NCI-H774 (cell line): ENCODE data around the gene USP32.
"Not testable (repeated sequence)": the region's sequence is repeated elsewhere in the genome, so short reads cannot be mapped to it uniquely, and the experiment has no call there.

Experiments
- DNase-seq: peaks from one replicate; lab custom pipeline; 2025; lab: John Stamatoyannopoulos, UW

Gene USP32

DNA sequence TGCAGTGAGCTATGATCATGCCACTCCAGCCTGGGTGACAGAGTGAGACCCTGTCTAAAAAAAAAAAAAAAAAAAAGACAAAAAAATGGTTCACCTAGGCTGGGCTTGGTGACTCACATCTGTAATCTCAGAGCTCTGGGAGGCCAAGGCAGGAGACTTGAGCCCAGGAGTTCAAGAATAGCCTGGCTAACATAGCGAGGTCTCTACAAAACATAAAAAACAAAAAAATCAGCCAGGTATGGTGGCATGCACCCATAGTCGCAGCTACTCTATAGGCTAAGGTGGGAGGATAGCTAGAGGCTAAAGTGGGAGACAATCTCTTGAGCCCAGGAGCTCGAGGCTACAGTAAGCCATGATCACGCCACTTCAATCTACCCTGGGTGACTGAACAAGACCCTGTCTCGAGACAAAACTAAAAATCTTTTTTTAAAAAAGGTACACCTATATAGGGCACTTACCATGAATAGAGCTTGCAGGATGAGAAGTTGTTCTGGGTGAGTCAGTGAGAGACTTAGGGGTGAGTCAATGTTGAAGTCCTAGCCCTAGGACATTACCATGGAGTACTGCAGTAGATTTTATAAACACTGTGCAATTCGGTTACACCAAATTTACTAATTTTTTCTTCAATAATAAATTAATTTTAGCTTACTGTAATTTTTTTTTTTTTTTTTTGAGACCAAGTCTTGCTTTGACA lies 19.0 kb downstream of the USP32 start:
- no peak for DNase-seq

DNA sequence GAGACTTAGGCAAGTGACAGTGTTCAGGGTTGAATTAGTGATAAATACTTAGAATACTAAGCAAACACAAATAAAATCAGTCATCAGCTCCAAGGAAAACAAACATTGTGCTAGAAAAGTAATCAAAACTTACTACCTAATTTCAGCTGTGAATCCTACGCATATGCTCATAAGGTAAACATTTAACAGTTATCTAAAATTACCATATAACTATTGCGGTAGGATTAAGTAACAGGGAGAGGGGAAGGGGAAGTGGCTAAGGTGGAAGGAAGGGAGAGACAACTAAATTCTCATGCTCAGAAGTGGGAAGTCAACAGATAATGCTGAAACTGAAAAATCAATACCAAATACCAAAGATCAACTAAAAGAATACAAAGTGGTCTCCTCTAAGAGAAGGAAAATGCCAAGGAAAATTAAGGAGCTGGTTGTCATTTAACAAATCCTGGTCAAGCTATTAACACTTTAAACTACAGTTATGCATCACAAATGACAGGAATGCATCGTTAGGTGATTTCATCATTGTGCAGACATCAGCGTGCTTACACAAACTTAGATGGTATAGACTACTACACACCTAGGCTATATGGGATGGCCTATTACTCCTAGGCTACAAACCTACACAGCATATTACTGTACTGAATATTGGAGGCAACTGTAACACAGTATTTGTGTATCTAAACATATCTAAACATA lies 20.0 kb downstream of the USP32 start:
- no peak for DNase-seq

DNA sequence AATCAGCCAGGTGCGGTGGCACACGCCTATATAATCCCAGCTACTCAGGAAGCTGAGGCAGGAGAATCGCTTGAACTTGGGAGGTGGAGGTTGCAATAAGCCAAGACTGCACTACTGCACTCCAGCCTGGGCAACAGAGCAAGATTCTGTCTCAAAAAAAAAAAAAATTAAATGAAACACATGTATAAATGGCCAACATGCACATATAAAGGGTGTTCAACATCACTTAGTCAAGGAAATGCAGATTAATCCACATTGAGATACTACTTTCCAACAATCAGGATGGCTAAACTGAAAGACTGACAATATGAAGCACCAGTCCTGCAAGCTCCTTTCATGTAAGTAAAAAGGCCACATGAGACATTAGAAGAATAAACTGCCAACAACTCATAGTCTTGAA lies 20.5 kb downstream of the USP32 start:
- no peak for DNase-seq

DNA sequence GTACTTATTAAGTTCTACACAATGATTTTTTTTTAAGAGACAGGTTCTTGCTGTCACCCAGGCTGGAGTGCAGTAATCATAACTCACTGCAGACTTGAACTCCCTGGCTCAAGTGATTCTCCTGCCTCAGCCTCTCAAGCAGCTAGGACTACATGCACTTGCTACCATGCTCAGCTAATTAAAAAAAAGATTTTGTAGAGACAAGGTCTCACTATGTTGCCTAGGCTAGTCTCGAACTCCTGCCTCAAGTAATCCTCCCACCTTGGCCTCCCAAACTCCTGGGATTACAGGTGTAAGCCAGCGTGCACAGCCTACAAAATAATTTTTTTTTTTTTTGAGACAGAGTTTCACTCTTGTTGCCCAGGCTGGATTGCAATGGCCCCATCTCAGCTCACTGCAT lies 22.2 kb downstream of the USP32 start:
- DNase-seq, result no peak

DNA sequence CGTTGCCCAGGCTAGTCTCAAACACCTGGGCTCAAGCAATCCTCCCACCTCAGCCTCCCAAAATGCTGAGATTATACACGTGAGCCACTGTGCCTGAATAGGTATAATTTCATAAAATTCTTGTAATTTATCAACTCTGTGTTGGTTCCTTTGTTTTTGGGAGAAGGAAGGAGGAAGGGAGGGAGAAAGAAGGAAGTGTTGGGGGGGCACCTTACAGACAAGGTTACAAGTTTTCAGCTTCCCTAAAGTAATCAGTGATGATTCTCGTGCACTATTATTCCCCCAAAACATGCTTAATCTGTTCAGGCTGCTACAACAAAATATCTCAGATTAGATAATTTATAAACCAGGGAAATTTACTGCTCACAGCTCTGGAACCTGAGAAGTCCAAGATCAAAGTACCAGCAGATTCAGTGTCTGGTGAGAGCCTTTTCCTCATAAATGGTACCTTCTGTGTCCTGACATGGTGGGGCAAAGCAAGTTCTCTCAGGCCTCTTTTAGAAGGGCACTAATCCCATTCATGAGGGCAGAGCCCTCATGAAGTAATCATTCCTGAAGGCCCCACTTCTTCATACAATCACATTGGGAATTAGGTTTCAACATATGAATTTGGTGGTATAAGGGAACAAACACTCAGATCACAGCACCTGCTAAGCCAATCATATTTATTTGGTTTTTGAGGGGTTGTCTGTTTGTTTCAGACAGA lies 28.1 kb downstream of the USP32 start:
- no peak for DNase-seq

DNA sequence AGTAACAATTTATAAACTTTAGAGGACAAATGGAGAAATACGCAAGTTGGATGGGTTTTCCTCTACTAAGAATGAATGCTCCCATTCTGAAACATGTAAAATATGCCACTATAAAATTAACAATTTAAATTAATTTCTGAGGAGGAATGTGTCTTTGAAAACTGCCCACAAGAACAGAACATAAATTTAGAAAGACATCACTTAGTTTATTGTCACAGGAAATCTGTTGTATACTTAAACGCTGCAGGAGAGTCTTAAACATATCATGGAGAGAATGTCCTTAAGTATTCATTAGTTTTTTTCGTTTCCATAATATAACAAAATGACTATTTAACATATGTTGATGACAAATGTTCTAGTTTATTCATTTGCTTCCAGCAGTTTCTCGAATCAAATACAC lies 29.6 kb downstream of the USP32 start:
- no peak for DNase-seq

DNA sequence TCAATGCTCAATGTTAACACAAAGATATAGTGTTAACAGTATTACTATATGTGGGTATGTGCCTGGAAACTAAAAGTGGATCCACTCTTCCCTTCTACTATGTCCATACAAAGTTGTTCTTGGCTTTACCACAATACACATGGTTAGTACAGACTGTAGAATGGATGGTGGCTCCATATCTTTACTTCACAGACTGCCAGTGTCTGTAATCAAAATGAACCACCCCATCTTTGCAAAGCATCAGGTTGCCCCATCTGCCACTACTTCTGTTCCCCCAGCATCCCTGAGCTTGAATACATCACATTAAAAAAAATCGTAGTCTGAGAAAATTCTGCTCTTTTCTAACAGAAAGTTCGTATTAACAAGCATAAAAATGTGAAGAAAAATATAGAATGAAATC lies 30.0 kb downstream of the USP32 start:
- DNase-seq, result no peak

DNA sequence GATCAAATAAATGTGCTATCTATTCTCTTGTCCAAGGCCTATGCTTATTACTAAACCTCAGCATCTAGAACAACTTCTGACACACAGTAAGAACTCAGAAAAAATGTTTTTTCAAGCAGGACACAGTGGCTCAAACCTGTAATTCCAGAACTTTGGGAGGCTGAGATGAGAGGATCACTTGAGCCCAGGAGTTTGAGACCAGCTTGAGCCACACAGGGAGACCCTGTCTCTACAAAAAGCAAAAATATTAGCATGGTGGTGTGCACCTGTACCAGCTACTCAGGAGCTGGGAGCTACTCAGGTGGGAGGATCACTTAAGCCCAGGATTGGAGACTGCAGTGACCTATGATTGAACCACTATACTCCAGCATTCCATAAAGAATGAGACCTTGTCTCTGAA lies 32.5 kb downstream of the USP32 start:
- DNase-seq, result no peak

DNA sequence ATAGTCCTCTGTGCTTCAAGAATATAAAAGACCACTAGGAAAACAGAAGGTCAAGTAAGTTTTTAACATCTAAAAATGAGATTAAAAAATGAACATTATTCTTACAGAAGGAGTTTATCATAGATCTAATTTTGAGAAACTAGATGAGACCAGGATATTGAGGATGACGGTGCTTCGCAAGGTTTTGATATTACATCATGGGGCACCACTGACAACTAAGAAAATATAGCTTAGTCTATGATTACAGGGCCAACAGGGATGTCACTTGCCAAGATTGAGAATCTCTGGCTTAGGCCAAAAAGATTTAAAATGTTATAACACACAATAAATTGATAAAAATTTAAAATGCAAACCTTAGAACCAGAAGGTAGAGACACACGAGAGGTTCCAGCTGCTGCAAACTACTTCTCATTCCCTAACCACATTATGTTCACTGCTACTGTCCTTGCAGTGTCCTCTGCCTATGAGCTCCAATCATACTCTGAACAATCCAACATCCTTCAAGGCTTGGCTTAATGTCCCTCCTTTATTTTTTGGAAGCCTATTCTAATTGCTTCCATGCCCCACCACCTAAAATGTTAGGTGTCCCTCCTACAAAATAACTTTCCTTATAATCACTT lies 33.2 kb downstream of the USP32 start:
- DNase-seq, result no peak

DNA sequence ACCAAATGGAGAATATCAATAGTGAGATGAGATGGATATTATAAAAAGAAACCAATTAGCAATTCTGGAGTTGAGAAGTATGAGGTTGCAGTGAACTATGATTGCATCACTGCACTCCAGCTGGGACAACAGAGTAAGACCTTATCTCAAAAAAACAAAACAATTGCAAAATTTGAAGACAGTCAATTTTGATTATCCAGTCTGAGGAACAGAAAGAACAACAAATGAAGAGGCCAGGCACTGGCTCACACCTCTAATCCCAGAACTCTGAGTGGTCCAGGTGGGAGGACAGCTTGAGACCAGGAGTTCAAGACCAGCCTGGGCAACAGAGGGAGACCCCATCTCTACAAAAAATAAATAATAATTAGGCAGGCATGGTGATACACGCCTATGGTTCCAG lies 35.0 kb downstream of the USP32 start:
- DNase-seq, result no peak

DNA sequence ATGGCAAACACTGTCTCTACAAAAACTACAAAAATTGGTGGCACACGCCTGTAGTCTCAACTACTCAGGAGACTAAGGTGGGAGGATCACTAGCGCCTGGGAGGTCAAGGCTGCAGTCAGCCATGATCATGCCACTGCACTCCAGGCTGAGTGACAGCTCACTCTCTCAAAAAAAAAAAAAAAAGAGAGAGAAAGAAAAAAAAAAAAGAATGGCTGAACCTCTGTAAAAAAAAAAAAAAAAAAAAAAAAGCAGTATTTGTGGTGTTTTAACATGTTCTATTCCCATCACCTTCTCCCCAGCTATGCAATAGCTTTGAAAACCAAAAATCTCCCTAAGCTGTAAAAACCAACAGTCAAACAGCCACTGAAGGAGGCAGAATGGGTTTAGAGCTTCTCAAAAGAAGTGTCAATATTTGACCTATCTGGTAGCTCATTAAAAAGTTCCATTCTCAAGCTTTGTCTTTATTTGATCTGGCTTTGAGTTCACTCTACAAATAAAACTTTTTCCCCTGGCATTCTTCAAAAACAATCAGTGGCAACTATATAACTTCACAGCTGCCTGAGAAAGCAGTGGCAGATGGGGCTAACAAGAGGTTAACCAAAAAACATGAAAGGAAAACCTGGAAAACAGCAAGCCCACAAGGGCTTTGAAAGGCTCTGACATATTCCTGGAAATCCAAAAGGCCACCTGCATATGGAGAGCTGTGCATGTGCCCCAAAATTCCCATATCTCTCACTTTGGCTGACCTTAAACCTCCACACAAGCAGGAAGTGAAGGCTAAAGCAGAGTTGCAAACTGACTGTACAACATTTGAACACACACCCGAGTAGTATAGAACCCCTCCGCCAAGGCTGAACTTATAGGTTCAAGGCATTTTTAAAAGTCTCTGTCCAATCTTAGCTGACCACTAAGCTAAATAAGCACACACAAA lies 36.0 kb downstream of the USP32 start:
- peak; percentile 59 for DNase-seq

DNA sequence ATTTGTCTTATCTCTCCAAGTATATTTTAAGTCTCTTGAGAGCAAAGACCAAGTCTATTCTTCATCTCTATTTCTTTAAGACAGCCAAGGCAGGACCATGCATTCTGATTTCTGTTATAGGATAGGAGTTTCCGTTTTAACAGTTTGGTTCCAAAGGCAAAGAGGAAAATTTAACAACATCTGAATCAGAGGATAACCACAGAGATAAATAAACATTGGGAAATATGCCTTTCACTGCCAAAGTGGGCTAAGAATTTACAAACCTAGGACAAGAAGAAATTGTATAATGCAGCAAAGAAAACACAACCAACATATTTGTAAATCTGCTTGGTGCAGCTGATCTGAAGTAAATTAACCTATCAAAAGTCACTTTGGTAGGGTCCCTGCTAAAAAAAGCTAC lies 37.7 kb downstream of the USP32 start:
- DNase-seq, result no peak

DNA sequence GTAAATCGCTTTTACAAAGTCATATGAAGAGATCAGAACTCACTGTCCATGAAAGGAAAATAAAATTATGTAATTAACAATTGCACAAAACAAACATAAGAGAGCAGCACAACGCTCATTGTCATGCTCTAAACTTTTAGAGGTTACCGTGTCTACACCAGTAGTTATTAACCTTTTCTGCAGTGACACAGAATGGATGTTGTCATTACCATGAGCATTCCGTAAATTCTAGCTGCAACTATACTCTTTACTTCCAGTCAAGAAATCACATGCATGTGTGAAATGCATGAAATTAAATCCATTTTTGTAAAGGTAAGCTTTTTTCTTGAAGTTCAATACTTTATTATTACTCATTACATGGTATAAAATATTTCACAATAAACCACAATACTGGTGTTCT lies 38.2 kb downstream of the USP32 start:
- no peak for DNase-seq

DNA sequence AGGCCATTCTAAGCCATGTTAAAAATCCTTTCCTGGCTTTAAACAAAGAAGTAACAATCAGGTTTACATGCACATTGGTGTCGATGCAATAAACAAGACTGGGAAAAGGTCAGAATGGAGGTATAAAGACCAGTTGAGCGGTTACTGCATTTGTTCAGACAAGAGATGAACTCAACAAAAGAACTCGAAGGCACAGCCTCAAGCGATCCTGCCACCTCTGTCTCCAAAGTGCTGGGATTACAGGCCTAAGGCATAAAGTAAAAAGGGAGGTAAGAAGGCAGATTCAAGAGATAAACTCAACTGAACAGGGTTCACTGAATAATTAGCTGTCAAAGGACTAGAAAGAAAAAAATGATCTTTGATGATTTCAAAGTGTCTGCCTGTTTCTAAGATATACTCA lies 39.4 kb downstream of the USP32 start:
- DNase-seq, result no peak

DNA sequence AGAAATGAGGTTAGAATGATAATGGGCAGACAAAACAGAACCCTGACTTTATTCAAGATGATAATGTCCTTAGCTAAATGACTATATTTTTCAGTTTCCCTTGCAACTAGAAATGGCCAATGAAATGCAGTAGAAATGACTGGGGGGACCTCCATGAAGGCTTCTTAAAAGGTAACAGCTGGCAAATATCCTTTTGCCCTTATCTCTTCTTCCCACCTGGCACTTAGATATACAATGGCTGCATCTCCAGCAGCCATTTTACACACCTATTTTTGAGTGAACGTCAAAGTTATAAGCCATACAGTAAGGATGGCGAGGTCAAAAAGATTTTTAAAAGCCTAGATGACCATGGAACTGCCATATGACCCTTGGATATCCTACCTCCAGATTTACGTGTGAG lies 39.9 kb downstream of the USP32 start:
- DNase-seq, result no peak

DNA sequence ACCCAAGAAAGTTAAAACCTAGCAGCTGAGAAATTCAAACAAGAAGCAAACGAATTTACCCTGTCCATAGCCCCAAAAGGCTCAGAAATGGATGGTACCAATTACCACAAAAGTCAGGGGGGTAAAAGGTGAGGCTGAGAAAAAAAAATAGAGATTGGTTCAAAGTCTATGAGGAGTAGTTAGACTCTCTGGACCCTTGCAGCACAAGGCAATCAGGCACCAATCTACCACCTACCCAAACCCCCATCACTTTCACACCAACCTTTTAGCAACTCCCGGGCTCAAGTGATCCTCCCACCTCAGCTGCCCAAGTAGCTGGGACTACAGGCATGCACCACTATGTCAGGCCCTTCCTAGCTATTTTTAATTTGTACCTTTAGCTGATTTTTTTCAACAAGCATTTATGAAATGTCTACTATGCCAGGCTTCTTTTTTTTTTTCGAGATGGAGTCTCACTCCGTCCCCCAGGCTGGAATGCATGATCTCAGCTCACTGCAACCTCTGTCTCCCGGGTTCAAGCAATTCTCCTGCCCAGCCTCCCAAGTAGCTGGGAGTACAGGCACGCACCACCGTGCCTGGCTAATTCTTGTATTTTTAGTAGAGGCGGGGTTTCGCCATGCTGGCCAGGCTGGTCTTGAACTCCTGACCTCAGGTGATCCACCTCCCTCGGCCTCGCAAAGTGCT lies 40.8 kb downstream of the USP32 start:
- no peak for DNase-seq

DNA sequence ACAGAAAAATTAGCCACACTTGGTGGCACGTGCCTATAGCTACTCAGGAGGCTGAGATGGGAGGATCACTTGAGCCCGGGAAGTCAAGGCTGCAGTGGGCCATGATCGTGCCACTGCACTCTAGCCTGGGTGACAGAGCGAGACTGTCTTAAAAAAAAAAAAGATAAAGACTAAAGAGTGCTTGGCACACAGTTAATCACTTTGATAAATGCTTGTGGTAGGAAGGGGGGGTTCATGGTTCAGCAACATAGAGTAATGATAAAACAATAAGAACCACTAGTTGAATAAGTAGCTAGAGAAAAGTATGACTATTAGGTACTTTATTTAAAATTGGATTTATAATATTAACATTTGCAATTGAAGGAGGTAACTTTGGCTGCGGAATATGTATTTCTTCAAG lies 43.3 kb downstream of the USP32 start:
- no peak for DNase-seq

DNA sequence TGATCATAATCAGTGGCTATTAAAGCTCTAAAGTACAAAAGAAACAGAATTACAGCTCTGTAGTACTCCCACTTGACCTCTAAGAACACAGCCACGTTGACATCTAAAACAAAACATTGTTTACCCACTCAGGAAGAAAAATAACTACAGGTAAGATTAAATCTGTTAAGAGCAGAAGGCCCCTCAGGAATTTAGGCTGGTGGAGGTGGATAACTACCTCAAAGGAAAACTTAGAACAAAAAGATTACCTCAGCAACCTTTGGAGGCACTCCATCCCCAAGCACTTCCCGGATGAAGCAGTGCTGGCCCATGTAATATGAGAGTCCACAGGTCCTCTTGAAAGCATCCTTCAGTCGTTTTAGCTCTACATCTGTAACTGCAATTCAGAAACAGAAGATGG lies 46.7 kb downstream of the USP32 start:
- DNase-seq, result no peak

DNA sequence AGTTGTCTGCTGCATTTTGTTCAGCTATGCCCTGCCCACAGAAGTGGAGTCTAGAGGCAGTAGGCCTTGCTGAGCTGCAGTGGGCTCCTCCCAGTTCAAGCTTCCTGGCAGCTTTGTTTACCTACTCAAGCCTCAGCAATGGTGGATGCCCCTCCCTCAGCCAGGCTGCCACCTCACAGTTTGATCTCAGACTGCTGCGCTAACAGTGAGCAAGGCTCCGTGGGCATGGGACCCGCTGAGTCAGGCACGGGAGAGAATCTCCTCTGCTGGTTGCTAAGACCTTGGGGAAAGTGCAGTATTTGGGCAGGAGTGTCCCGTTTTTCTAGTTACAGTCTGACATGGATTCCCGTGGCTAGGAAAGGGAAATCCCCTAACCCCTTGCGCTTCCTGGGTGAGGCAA lies 49.4 kb downstream of the USP32 start:
- DNase-seq, result not testable (repeated sequence)

DNA sequence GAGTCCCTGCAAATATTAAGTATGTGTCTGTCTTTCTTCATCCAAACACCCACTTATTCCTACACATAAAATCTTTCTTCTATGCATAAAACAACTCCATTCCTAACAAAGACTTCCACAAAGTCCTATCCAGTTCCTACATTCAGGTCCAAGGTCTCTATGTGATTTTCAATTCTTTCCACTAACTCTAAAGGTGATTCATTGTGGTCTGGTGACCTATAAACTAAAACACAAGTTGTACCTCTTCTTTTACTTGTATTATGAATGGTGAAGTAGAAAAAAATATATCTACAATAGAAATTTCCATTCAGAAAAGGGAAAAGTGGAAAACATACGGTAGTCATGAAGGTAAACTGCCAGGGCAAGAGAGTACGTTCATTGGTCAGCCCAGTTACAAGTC lies 56.6 kb downstream of the USP32 start:
- DNase-seq, result no peak

DNA sequence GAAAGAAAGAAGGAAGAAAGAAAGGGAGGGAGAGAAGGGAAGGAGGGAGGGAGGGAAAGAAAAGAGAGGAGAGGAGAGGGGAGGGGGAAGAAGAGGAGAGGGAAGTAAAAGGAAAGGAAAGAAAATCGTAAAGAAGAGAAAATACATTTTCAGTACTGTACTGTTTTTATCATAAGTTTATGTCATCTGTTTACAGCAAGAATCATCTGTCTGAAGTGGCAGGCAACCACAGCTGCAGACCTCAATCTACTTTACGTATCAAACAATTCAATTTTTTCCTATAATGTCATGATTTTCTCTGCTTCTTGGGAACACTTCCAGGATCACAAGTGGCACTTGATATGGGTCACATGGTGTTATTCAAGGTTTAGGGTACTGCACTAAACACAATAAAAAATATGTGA lies 58.3 kb downstream of the USP32 start:
- DNase-seq, result no peak
